Sigmoid colon (tissue), 4 donors: ENCODE results near the gene CEBPB.

ENCODE experiments used
- EP300 ChIP-seq, 4 donors: sonication (generic); formaldehyde crosslinking; IDR thresholded peaks; one replicate each; pipeline ENCODE4 v1.6.1; 2017; ENCODE audit warnings: antibody characterized with exemption in 4 of 4
- POLR2A ChIP-seq, 2 donors: fragments of 450-650 bp; IDR thresholded peaks; one replicate each; pipeline ENCODE4 v1.6.1; 2016; ENCODE audit warnings: antibody characterized with exemption in 2 of 2, mild to moderate bottlenecking in 2 of 2, moderate library complexity in 2 of 2
- POLR2AphosphoS5 ChIP-seq, 4 donors: sonication (generic); formaldehyde crosslinking; IDR thresholded peaks; one replicate each; pipeline ENCODE4 v1.6.1; 2017; ENCODE audit warnings: antibody characterized with exemption in 4 of 4
- TF ChIP-seq, protein P1 (sequence below), 4 experiments: fragments of 450-650 bp in 3 of 4; fragments of 200-600 bp in 1 of 4; IDR thresholded peaks; one replicate each; pipeline ENCODE4 v1.5.1; 2016 to 2019; ENCODE audit warnings: antibody characterized with exemption in 4 of 4, mild to moderate bottlenecking in 3 of 4, moderate library complexity in 2 of 4

DNA sequence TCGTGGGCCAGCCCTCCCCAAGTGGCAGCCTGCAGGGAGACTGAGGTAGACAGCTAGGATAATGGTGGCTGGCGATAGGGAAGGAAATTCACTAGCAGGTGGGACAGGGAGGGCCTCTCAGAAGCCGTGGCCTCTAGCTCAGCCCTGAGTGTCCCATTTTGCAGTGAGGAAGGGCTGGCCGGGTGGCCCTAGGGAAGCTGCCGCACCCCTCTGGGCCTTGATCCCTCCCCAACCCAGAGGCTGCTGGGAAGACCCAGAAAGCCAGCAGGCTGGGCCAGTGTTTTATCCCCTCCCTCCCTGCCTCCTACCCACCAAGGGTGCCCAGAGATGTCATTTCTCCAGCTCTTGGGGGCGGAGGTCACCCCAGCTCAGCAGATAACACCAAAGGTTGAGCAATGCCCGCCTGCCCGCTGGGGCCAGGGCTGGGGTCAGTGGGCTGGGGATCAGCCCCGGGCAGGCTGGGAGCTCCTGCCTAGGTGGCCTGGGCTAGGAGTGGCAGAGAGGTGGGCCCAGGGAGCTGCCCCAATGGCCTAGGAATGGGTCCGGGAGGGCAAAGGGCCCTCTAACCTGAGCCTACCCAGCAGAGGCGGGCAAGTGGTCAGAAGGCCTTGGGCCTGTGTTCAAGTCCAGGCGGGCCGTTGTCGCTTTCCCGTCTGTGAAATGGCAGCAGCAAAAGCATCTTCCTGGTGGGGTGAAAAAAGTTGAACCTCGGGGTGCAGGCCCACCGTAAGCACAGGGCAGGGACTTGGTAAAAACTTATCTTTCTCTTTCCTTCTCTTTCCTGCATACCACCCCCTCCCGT lies 1.6 kb upstream of the CEBPB start:
- TF ChIP-seq POLR2A (IDR thresholded peaks at IDR 0.05) (no peak), POLR2AphosphoS5 (IDR thresholded peaks at IDR 0.05) (no peak), EP300 (IDR thresholded peaks at IDR 0.05) (no peak)
- TF ChIP-seq, protein P1, sequence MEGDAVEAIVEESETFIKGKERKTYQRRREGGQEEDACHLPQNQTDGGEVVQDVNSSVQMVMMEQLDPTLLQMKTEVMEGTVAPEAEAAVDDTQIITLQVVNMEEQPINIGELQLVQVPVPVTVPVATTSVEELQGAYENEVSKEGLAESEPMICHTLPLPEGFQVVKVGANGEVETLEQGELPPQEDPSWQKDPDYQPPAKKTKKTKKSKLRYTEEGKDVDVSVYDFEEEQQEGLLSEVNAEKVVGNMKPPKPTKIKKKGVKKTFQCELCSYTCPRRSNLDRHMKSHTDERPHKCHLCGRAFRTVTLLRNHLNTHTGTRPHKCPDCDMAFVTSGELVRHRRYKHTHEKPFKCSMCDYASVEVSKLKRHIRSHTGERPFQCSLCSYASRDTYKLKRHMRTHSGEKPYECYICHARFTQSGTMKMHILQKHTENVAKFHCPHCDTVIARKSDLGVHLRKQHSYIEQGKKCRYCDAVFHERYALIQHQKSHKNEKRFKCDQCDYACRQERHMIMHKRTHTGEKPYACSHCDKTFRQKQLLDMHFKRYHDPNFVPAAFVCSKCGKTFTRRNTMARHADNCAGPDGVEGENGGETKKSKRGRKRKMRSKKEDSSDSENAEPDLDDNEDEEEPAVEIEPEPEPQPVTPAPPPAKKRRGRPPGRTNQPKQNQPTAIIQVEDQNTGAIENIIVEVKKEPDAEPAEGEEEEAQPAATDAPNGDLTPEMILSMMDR (IDR thresholded peaks at IDR 0.05), result no peak
